B cell (primary cell): ENCODE data around the gene ST6GALNAC2.

Experiments used
- CTCF ChIP-seq: fragments of 200-600 bp; IDR thresholded peaks from one replicate; pipeline ENCODE4 v1.8.0; 2022; ENCODE audit warnings: antibody characterized with exemption, mild to moderate bottlenecking
- EZH2 ChIP-seq: IDR thresholded peaks from 2 replicates; pipeline ENCODE4 v1.6.1; 2012; ENCODE audit warnings: borderline replicate concordance, low read depth, mild to moderate bottlenecking, moderate library complexity, low read length; ENCODE audit not compliant: insufficient read depth, poor library complexity, severe bottlenecking

GRCh38 chr17:76627510-76627909, 41.9 kb upstream of the ST6GALNAC2 start:
- TF ChIP-seq CTCF (no peak), EZH2 (no peak)
